ENCODE data around the gene CDC23.
A peak's percentile ranks its signal among the peaks of the same experiment; 100 is the strongest.
"Not testable (repeated sequence)": the region's sequence is repeated elsewhere in the genome, so short reads cannot be mapped to it uniquely, and the experiment has no call there.

The CDC23 gene

DNA sequence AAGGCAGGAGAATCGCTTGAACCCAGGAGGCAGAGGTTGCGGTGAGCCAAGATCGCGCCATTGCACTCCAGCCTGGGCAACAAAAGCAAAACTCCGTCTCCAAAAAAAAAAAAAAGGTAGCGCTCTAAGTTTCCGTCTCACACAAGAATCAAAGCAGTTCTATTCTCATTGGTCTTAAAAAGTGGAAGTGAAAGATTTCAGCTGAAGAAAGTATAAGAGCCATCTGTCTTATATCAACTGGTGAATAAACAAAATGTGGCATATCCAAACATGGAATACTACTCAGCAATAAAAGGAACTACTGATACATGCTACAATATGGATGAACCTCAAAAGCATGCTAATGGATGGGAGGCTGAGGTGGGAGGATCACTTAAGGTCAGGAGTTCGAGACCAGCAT lies 19.3 kb downstream of the CDC23 start:
- DNase-seq: not testable (repeated sequence)

DNA sequence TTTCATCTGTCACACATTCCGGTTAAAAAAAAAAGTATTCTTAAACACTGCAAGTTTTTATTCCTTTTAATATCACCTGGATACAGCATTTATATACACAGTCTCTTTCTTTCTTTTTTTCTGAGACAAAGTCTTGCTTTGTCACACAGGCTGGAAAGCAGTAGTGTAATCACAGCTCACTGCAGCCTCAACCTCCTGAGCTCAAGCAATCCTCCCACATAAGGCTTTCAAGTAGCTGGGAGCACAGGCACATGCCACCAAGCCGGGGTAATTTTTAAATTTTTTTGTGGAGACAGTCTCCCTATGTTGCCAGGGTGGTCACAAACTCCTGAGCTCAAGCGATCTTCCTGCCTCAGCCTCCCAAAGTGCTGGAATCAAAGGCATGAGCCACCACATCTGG lies 20.3 kb downstream of the CDC23 start:
- DNase-seq: no peak

DNA sequence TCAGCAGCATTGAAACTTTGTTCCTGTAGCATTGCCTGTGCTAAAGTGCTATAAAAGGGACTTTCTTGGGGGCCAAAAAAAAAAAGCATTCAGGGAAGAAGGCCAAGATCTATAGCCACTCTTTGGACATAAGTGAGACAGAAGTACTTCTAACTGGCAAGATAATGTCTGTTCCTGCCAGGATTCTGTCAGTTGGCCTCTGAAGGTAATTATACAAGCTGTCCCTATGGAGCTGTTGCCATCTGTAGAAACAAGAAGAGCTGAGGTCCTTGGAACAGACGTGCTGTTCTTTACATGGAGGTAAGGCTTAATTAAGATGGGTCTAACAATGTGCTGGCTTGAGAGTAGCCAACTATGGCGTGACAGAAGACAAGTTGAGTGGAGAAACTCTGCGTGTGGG lies 24.5 kb downstream of the CDC23 start:
- DNase-seq: no peak

DNA sequence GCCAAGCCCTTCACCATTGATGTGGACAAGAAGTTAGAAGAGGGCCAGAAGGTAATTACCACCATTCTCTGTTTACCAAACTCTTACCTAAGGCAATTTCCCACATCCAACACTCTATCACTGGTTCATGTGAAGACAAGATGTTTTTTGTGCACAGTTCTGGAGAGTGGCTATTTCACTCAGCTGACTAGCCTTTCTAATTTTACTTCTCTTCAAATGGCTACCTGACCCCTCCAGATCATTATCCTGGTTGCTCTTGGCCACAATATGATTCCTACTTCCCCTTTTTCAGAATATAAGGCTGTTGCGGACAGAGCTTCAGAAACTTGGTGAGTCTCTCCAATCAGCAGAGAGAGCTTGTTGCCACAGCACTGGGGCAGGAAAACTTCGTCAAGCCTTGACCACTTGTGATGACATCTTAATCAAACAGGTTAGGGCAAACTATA lies 27.1 kb downstream of the CDC23 start:
- DNase-seq: no peak

DNA sequence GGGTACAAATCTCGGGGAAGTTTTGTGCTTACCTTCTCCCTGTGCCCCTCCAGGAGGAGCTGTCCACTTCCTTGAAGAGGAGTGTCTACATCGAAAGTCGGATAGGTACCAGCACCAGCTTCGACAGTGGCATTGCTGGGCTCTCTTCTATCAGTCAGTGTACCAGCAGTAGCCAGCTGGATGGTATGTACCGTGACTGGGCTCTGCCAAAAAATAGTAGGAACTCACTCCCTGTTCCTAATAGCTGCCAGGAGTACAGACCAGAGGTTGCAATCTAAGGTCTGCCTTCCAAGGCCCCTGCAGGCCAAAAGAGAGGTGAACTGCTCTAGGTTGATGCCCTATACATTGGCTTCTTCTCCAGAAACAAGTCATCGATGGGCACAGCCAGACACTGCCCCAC lies 30.3 kb downstream of the CDC23 start:
- no peak for DNase-seq

DNA sequence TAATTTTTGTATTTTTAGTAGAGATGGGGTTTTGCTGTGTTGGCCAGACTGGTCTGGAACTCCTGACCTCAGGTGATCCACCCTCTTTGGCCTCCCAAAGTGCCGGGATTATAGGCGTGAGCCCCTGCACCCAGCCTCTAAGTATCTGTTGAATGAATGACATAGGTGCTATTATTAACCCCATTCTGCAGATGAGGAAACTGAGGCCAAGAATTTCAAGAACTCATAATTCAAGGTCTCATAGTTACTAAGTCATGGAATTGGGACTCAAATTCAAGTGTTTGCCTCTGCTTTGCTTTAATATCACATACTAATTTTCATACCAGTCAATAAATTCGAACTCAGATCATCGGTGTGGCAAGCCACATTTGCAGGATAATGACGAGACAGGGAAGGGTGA lies 32.3 kb downstream of the CDC23 start:
- no peak for DNase-seq

DNA sequence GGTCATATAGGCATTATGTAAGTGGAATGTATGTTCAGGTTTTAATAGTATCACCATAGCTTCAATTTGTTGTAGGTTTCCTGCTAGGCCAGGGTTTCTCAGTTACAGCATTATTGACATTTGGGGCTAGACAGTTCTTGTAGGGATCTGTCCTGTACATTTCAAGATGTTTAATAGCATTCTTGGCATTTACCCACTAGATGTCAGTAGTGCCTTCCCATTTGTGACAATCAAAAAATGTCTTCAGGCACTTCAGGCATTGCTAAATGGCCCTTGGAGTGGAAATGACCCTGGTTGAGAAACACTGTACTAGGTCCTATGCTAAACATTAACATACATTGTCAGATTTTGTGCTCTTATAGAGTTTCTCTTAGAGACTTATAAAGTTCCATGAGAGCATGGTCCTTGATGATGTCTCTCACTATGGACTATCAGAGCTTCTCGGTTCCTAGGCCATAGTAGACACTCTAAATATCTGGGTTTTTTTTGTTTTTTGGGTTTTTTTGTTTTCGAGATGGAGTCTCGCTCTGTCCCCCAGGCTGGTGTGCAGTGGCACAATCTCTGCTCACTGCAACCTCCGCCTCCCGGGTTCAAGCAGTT lies 32.8 kb downstream of the CDC23 start:
- peak; percentile 66 for DNase-seq

DNA sequence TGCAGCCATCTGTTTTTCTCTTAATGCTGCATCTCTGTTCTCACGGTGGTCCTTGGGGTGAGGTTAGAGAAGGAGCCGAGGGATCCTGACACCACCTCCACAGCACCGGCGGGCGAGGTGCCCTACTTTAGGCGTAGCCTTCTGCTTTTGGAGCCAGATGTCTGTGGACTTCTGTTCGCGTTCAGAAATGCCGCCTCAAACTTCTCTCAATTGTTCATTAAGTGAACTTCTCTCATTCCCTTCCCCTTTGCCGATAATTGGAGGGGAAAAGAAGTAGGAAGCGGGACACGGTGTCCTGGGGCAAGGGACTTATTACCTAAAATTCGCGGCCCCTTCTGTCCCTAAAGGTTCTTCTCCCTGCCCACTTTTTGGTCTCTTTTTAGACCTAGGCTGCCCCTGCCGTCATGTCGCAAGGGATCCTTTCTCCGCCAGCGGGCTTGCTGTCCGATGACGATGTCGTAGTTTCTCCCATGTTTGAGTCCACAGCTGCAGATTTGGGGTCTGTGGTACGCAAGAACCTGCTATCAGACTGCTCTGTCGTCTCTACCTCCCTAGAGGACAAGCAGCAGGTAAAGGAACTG lies 33.8 kb downstream of the CDC23 start:
- DNase-seq: no peak

DNA sequence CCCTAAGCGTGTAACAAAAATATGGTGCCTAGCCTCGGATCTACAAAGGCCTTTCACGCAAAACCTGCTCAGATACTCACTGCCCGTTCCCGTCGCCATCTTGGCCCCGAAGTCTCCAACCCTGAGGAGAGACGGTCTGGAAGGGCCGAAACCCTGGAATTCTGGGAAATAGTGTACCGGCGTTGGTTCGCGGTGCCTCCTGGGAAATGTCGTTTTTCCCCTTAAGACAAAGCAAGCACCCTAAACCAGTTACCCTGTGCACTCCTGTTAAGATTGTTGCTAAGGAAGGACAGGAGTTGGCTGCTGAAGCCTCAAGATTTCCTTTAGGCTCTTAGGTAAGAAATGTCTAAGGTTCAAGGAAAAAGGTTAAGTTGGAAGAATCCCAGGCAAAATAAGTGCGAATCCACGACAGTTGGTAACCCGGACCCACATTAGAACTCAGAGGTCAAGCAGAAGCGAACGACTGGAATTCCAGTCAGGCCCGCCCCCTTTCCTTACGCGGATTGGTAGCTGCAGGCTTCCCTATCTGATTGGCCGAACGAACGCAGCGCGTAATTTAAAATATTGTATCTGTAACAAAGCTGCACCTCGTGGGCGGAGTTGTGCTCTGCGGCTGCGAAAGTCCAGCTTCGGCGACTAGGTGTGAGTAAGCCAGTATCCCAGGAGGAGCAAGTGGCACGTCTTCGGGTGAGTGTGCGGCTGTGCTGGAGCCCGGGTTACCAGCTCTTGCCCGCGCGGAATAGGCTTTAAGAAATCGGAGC lies 34.4 kb downstream of the CDC23 start, which contains the start of the genes BRD8 and KIF20A:
Gene BRD8 (minus strand): TSS at position 115 of the 761 bp plus-strand sequence. CDS start 16 bp downstream, at position 99.
Gene KIF20A (plus strand): TSS at position 597 of the 761 bp plus-strand sequence. CDS start 569 bp downstream, outside the sequence.
- peak; percentile 96 for DNase-seq

DNA sequence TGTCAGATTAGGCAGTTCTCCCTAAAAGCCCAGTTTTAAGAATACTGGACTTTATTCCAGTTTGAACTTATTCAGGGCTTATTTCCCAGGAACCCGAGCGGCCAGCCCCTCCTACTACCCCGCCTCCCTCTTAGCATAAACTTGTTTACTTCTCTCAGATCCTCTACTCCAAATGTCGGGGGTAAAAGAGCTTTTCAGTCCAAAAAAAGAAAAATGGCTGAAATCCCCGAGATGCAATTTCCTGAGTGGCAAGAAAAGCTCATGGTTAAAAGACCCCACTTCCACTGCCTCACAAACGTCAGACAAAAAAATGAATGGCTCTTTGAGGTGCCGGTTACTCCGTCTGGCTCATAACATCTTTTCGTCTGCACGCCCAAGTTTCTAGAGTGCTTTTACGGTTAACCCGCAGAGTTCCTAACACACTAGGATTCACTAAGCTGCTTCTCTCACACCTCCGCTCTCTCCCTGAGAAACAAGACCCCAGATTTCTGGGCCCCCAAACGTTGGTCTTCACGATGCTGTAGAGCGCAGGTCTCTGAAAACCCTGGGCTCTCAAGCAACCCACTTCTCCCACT lies 35.1 kb downstream of the CDC23 start:
- DNase-seq: no peak

DNA sequence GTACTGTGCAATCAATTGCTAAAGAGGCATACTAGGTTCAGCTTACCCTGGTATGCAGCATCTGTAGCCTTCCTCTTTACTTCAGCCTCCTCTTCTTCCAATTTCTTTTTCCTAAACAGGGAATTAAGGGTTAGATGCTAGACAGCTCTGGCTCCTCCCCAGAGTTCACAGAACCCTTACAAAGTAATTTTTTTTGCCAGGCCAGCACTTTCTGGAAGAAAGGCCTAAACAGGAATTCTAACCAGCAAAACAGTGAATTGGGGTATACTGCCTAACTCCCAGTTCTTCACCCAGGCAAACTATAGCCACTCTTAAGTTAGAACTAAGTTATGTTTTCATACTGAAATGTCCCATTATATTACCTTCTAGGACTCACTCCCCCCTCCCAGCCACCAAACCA lies 42.8 kb downstream of the CDC23 start:
- DNase-seq: no peak

DNA sequence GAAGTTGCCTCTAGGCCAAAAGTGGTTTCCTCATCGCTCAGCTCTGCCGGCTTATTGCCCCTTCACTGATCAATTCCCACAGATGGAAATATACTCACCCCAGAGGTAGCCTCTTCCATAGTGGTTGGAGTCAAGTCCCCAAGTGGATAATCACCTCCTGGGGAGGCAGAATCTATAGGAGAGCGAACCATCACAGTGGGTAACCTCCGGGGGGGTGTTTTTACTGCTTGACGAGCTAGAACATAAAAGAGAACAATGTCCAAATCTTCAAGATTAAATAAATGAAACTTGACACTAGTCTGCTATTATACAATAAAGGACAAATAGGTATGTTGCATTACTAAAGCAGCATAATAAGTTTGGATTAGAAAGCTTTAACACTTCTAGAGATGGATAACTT lies 44.0 kb downstream of the CDC23 start:
- DNase-seq: no peak

DNA sequence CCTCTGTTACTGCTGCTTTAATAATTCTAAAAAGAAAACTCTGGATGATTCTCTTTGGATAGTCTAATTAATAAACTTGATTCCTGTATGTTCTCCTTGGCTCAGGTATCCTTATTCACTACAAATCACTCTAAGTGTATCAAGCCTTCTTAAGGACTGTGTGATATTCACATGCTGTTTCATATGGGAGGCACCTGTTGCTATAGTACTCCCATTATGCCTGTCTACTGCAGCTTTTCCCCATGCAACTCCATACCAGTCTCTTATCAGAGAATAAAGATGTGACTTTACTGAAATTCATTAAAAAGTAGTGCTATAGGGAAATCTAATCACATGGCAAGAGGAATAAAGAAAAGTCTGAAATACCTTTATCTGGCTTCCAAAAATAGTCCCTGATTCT lies 49.4 kb downstream of the CDC23 start:
- DNase-seq: no peak

DNA sequence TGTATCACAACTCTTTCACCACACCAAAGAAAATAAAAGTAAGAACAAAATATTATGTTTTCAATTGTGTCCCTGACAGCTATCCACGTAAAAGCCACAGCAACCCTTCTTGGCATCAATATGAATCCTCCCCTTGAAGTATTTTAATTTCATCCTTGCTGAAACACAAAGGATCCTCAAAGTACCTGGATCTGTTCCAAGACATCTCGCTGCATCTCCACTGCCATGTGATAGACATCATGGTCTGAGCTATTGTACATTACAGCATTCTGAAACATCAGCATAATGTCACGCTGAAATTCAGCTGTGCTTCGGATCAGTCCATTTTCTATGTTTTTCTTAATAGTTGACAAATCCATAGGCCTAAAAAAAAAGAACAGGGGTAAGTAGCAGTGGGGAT lies 52.4 kb downstream of the CDC23 start:
- DNase-seq: no peak

DNA sequence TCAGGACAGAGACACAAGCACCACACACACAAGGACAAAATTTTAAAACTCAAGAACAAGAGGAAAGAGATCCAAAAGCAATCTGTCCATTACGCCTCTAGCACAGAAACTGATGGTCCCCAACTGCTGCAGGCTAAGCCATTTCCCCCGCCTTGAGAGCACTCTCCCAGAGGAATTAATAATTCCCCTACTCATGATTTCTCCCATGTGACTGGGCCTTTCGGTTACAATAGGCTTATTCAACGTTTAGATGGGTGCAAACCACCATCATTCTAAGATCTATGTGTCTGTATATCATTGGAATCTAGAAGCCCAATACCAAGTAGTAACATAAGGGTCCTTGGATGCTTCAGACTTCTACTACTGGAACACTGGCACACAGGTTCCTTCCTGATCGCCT lies 53.5 kb downstream of the CDC23 start:
- no peak for DNase-seq

DNA sequence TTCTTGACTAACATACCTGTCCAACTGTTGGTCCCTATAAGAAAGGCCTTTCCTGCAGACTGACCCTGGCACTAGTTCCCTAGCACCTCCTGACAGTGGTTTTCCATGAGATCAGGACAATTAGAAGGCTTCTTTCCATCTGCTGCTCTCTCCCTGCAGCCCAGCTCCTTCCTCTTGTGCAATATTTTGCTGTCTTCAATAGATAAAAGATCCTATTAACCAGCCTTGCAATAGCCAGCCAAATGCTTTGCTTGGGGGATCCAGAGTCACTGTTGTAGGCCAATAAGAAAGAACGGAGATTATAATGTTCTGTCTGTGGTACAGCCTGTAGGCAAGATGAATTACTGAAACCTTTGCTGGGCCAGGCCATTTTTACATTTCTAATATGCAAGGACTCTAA lies 55.5 kb downstream of the CDC23 start:
- DNase-seq: no peak

DNA sequence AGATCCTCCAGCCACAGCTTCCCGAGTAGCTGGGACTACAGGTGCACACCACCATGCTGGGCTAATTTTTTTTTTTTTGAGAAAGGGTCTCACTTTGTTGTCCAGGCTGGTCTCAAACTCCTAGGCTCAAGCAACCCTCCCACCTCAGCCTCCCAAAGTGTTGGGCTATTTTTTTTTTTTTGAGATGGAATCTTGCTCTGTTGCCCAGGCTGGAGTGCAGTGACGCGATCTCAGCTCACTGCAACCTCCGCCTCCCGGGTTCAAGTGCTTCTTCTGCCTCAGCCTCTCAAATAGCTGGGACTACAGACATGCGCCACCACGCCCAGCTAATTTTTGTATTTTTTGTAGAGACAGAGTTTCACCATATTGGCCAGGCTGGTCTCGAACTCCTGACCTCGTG lies 57.1 kb downstream of the CDC23 start:
- not testable (repeated sequence) for DNase-seq

DNA sequence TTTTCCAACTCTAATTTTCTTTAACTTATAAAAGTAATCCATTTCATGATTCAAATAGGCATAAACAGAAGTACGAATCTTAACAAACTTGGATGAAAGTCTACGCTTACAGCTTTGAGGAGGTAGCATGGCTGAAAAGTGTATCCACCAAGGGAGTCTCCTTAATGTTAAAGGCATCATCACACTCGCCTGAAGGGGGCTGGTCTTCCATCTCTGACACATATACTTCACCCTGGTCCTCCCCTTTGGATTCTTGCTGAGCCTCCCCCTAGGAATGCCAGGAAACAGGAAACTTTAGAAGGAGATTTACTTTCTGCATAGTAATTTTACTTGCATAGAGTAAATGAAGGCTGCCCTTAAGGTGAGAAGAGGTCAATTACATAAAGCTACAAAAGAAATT lies 63.6 kb downstream of the CDC23 start:
- DNase-seq: peak; percentile 38

DNA sequence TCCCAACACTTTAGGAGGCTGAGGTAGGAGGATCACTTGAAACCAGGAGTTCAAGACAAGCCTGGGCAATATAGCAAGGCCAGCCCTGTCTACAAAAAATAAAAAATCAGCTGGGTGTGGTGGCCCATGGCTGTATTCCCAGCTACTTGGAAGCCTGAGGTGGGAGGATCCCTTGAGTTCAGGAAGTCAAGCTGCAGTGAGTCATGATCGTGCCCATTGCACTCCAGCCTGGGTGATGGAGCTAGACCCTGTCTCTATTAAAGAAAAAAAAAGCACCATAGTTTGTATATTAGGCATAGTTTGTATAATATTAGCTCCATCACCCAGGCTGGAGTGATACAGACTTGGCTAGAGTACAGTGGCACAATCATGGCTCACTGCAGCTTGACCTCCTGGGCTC lies 64.3 kb downstream of the CDC23 start:
- peak; percentile 65 for DNase-seq

DNA sequence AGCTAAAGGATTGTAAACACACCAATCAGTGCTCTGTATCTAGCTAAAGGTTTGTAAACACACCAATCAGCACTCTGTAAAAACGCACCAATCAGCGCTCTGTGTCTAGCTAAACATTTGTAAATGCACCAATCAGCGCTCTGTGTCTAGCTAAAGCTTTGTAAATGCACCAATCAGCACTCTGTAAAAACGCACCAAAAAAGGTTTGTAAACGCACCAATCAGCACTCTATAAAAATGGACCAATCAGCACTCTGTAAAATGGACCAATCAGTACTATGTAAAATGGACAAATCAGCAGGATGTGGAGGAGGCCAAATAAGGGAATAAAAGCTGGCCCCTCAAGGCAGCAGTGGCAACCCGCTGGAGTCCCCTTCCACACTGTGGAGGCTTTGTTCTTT lies 69.5 kb downstream of the CDC23 start:
- not testable (repeated sequence) for DNase-seq

DNA sequence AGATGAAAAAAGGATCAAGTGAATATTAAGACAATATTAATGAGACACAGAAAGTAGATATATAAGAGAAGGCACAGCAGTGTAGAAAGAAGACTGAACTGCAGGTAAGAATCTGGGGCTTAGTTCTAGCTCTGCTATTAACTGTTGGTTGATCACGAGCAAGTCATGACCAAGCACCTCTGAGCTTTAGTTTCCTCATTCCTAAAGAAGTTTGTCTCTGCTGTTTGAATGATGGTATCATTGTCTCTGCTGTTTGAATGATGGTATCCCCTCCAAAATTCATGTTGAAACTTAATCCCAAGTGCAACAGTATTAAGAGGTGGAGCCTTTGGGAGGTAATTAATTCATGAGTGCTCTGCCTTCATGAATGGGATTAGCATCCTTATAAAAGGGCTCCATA lies 71.4 kb downstream of the CDC23 start:
- DNase-seq: no peak

DNA sequence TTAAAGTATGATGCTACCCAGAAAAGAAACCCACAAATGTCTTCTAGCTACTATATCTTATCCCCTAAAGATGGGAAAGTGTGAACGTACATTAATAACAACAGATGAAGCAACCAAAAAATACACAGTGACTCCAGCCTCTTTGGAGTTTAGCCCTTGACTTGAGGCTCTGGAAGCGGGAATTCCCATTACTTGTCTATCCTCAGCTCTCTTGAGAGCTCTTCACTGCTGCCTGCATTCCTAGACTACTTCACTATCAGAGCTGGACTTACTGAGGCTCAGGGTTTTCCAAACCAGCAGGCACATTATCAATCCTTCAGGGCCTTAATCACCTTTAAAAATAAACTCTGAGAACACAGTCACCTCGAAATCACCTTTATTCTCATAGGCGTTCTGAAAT lies 72.9 kb downstream of the CDC23 start:
- DNase-seq: no peak

DNA sequence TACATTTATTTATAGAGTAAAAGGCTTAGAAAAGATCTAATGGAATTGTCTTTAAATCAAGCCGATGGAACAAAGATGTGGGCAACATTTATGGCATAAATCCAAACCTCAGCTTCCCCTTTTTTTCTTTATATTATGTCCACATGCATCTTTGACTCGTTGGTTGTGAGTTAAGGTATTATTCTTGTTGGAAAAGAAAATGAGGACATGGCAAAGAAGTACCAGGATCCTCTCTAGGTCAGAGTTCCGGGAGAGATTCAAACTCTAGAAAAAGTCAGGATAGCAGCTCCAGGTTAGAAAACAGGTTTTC lies 73.4 kb downstream of the CDC23 start:
- no peak for DNase-seq
